ENCODE results near the gene M1AP.

DNA sequence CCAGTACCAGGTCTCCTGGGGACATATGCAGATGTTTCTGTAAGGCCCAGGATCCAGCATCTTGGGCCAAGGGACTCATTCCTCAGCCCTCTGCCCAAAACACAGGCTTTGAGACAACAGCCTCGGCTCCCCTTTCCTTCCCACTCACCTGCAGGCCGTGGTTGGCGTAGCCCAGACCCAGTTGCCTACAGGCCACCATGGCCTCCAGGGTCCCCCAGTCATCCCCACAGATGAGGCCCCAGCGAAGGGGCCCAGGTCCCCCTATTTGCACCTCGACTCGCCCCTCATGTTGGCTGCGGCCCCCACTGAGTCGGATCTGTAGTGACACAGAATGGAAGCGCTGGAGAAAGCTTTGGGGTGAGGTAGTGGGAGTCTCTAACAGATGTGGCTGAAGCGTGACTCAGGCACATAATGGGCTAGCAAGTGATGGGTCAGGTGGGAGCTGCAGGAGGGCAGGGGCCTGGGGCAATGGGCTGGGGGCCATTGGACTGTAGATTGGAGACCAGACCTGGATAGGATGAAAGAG is 112.6 kb downstream of the M1AP start:
- TF ChIP-seq POLR2A (IDR thresholded peaks at IDR 0.05) (no peak), CTCF (IDR thresholded peaks at IDR 0.05) (no peak)

Measured in Peyer's patch (tissue), 4 donors.